ENCODE results near the gene GSE1.

DNA sequence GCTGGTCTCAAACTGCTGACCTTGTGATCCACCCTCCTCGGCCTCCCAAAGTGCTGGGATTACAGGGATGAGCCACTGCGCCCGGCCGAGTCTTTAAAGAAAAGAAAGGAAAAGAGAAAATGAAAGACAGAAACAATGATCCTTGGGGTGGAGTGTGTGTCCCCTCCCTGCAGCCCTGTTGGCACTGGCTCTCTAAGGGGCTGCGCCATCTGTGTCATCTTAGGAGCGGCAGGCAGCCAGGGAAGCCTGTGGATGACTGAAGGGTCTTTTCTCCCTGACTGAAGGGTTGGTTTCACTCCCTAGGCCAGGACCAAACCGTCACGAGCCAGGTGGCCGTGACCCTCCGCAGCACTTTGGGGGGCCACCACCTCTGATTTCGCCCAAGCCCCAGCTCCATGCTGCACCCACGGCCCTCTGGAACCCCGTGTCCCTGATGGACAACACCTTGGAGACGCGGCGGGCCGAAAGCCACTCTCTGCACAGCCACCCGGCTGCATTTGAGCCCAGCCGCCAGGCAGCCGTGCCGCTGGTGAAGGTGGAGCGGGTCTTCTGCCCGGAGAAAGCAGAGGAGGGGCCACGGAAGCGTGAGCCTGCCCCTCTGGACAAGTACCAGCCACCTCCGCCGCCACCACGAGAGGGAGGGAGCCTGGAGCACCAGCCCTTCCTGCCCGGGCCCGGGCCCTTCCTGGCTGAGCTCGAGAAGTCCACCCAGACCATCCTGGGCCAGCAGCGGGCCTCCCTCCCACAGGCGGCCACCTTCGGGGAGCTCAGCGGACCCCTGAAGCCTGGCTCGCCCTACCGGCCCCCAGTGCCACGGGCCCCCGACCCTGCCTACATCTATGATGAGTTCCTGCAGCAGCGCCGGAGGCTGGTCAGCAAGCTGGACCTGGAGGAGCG lies 48.0 kb downstream of the GSE1 start:
- TF ChIP-seq, protein P1, sequence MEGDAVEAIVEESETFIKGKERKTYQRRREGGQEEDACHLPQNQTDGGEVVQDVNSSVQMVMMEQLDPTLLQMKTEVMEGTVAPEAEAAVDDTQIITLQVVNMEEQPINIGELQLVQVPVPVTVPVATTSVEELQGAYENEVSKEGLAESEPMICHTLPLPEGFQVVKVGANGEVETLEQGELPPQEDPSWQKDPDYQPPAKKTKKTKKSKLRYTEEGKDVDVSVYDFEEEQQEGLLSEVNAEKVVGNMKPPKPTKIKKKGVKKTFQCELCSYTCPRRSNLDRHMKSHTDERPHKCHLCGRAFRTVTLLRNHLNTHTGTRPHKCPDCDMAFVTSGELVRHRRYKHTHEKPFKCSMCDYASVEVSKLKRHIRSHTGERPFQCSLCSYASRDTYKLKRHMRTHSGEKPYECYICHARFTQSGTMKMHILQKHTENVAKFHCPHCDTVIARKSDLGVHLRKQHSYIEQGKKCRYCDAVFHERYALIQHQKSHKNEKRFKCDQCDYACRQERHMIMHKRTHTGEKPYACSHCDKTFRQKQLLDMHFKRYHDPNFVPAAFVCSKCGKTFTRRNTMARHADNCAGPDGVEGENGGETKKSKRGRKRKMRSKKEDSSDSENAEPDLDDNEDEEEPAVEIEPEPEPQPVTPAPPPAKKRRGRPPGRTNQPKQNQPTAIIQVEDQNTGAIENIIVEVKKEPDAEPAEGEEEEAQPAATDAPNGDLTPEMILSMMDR (IDR thresholded peaks at IDR 0.05; ENCODE audit: low read depth, low read length, poor library complexity, severe bottlenecking) = no peak
- TF ChIP-seq EZH2phosphoT487 (IDR thresholded peaks at IDR 0.05; ENCODE audit: borderline replicate concordance, low read length) = no peak

Data from DOHH2 (cell line).